ENCODE data around the gene RAB18.
"Not testable (repeated sequence)": the region's sequence is repeated elsewhere in the genome, so short reads cannot be mapped to it uniquely, and the experiment has no call there.

The RAB18 gene

GRCh38 chr10:27547047-27547446 is 42.9 kb downstream of the RAB18 start:
- no peak for DNase-seq (ENCODE audit: low read depth in 2 of 2)

- no peak for DNase-seq (ENCODE audit: low read depth in 2 of 2)
Measured at GRCh38 chr10:27547482-27547881, 43.4 kb downstream of the RAB18 start.

GRCh38 chr10:27550823-27551222 is 46.7 kb downstream of the RAB18 start:
- no peak for DNase-seq (ENCODE audit: low read depth in 2 of 2)

GRCh38 chr10:27558612-27559020 is 54.5 kb downstream of the RAB18 start:
- DNase-seq (ENCODE audit: low read depth in 2 of 2): peak in 1 of 2 experiments; percentile 15

- no peak for DNase-seq (ENCODE audit: low read depth in 2 of 2)
Measured at GRCh38 chr10:27561334-27561733, 57.2 kb downstream of the RAB18 start.

GRCh38 chr10:27564398-27564797 is 60.3 kb downstream of the RAB18 start:
- no peak for DNase-seq (ENCODE audit: low read depth in 2 of 2)

- DNase-seq (ENCODE audit: low read depth in 2 of 2): no peak
Measured at GRCh38 chr10:27564880-27565279, 60.8 kb downstream of the RAB18 start.

GRCh38 chr10:27568196-27569175 is 64.4 kb downstream of the RAB18 start:
- DNase-seq (ENCODE audit: low read depth in 2 of 2): peak; percentile 78 to 86

GRCh38 chr10:27569946-27570345 is 65.8 kb downstream of the RAB18 start:
- DNase-seq (ENCODE audit: low read depth in 2 of 2): peak; percentile 21 to 23

GRCh38 chr10:27577038-27577437 is 72.9 kb downstream of the RAB18 start:
- not testable (repeated sequence) for DNase-seq (ENCODE audit: low read depth in 2 of 2)

GRCh38 chr10:27578316-27578715 is 74.2 kb downstream of the RAB18 start:
- no peak for DNase-seq (ENCODE audit: low read depth in 2 of 2)

- DNase-seq (ENCODE audit: low read depth in 2 of 2): no peak
Measured at GRCh38 chr10:27581225-27581624, 77.1 kb downstream of the RAB18 start.

- no peak for DNase-seq (ENCODE audit: low read depth in 2 of 2)
Measured at GRCh38 chr10:27584302-27584701, 80.2 kb downstream of the RAB18 start.
